ENCODE data around the gene PRSS22.

PRSS22 gene

GRCh38 chr16:2882650-2883457 lies 24.9 kb upstream of the PRSS22 start, which contains the start of gene FLYWCH2:
FLYWCH2 (plus strand) TSS chr16:2883215; CDS start chr16:2896450, 13,235 bp downstream.
- no peaks in the 10 kb centered on the region for H3K36me3 ChIP-seq (ENCODE audit: insufficient read depth)
- H3K27me3 ChIP-seq (ENCODE audit: insufficient read depth, low read depth), result peaks cover 28% of the 10 kb centered on the region; the same call in 1 of the 2 replicates
- H3K27ac ChIP-seq, result peak within 1 kb of the TSS; percentile 37
- H3K9ac ChIP-seq, result peak within 1 kb of the TSS; percentile 62
- no peak for TF ChIP-seq CTCF (conservative IDR thresholded peaks at IDR 0.05; ENCODE audit: low read depth, low read length)
- H4K20me1 ChIP-seq (ENCODE audit: insufficient read depth), result no peaks in the 10 kb centered on the region
- 0 out of 2 replicates have a peak, but pooled peaks cover 9% of the 10 kb centered on the region for H3K79me2 ChIP-seq (ENCODE audit: insufficient read depth, low read depth)
- H2AFZ ChIP-seq (ENCODE audit: low read depth), result peak within 1 kb of the TSS; percentile 96
- peaks cover 13% of the 10 kb centered on the region for H3K4me1 ChIP-seq (ENCODE audit: low read depth, poor library complexity, severe bottlenecking)
- peak within 1 kb of the TSS; percentile 96 for H3K4me2 ChIP-seq
- no peak within 1 kb of the TSS for H3K4me3 ChIP-seq (IDR thresholded peaks at IDR 0.05; ENCODE audit: insufficient read depth, low read depth, low read length)

GRCh38 chr16:2881783-2882649 lies 24.0 kb upstream of the PRSS22 start:
- Histone ChIP-seq H3K4me1 (ENCODE audit: low read depth, poor library complexity, severe bottlenecking) (peaks cover 13% of the 10 kb centered on the region), H3K9ac (peak overlapping the region; percentile 19; the same call in 1 of the 2 replicates), H3K36me3 (ENCODE audit: insufficient read depth) (no peaks in the 10 kb centered on the region), H4K20me1 (ENCODE audit: insufficient read depth) (no peaks in the 10 kb centered on the region), H2AFZ (ENCODE audit: low read depth) (peak overlapping the region; percentile 96), H3K27me3 (ENCODE audit: insufficient read depth, low read depth) (peaks cover 33% of the 10 kb centered on the region; the same call in 1 of the 2 replicates), H3K27ac (no peak overlapping the region), H3K4me2 (peak overlapping the region; percentile 83), H3K79me2 (ENCODE audit: insufficient read depth, low read depth) (0 out of 2 replicates have a peak, but pooled peaks cover 9% of the 10 kb centered on the region), H3K4me3 (IDR thresholded peaks at IDR 0.05; ENCODE audit: insufficient read depth, low read depth, low read length) (no peak overlapping the region)
- TF ChIP-seq CTCF (conservative IDR thresholded peaks at IDR 0.05; ENCODE audit: low read depth, low read length), result no peak

GRCh38 chr16:2879854-2880508 lies 22.0 kb upstream of the PRSS22 start:
- Histone ChIP-seq H3K27ac (no peak overlapping the region), H3K36me3 (ENCODE audit: insufficient read depth) (no peaks in the 10 kb centered on the region), H3K4me3 (IDR thresholded peaks at IDR 0.05; ENCODE audit: insufficient read depth, low read depth, low read length) (no peak overlapping the region), H3K4me2 (no peak overlapping the region), H3K4me1 (ENCODE audit: low read depth, poor library complexity, severe bottlenecking) (peaks cover 20% of the 10 kb centered on the region), H2AFZ (ENCODE audit: low read depth) (no peak overlapping the region), H3K27me3 (ENCODE audit: insufficient read depth, low read depth) (peaks cover 33% of the 10 kb centered on the region; the same call in 1 of the 2 replicates), H3K9ac (no peak overlapping the region), H3K79me2 (ENCODE audit: insufficient read depth, low read depth) (0 out of 2 replicates have a peak, but pooled peaks cover 9% of the 10 kb centered on the region), H4K20me1 (ENCODE audit: insufficient read depth) (no peaks in the 10 kb centered on the region; the same call in 1 of the 2 replicates)
- no peak for TF ChIP-seq CTCF (conservative IDR thresholded peaks at IDR 0.05; ENCODE audit: low read depth, low read length)

GRCh38 chr16:2874912-2875362 lies 17.0 kb upstream of the PRSS22 start:
- Histone ChIP-seq H4K20me1 (ENCODE audit: insufficient read depth) (no peaks in the 10 kb centered on the region; the same call in 1 of the 2 replicates), H3K27me3 (ENCODE audit: insufficient read depth, low read depth) (peaks cover 23% of the 10 kb centered on the region; the same call in 1 of the 2 replicates), H3K4me1 (ENCODE audit: low read depth, poor library complexity, severe bottlenecking) (peaks cover 14% of the 10 kb centered on the region), H2AFZ (ENCODE audit: low read depth) (peak overlapping the region; percentile 29; the same call in 1 of the 2 replicates), H3K36me3 (ENCODE audit: insufficient read depth) (no peaks in the 10 kb centered on the region), H3K27ac (no peak overlapping the region), H3K4me3 (IDR thresholded peaks at IDR 0.05; ENCODE audit: insufficient read depth, low read depth, low read length) (no peak overlapping the region), H3K4me2 (peak overlapping the region; percentile 5; the same call in 1 of the 2 replicates), H3K9ac (no peak overlapping the region), H3K79me2 (ENCODE audit: insufficient read depth, low read depth) (no peaks in the 10 kb centered on the region)
- TF ChIP-seq CTCF (conservative IDR thresholded peaks at IDR 0.05; ENCODE audit: low read depth, low read length), result peak; percentile 89
